ENCODE results near the gene ZNF654.

The ZNF654 gene

DNA sequence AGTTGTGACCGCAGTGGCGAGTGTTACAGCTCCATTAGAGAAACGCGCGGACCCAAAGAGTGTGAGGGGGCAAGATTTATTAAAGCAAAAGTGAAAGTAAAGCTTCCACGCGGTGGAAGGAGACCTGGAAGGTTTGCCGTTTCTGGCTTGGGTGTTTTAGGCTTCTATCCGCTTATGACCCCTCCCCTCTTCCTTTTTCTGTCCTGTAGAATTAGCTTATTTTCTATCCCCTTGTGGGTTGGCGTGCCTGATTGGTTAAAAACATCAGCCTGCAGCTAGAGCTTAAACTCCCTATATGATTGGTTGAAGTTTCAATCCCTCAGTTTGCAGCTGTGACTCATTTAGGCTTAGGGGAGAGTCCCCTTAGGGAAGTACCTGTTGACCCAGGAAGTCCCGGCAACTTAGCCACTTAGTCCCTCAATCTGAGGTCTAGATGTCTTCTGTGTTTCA, 130.3 kb downstream of the ZNF654 start:
- TF ChIP-seq CTCF (IDR thresholded peaks at IDR 0.05): no peak

GRCh38 chr3:88191872-88192409, 132.9 kb downstream of the ZNF654 start:
- TF ChIP-seq CTCF (IDR thresholded peaks at IDR 0.05): no peak

- no peak for TF ChIP-seq CTCF (IDR thresholded peaks at IDR 0.05)
These were observed 133.6 kb downstream of the ZNF654 start for GRCh38 chr3:88192631-88193030.

Data from LNCAP (cell line).